Neuron (in vitro differentiated cells): Measurements from ENCODE around the gene PBX4.

Experiments used
- H2AFZ ChIP-seq: one replicate; pipeline ENCODE4 v1.6.1; 2013; ENCODE audit warnings: low read depth, mild to moderate bottlenecking, inconsistent platforms, low read length, moderate library complexity
- H3K27me3 ChIP-seq: one replicate; pipeline ENCODE4 v1.6.1; 2013; ENCODE audit warnings: low read length; ENCODE audit not compliant: insufficient read depth
- H3K36me3 ChIP-seq: one replicate; pipeline ENCODE4 v1.6.1; 2013; ENCODE audit warnings: low read length; ENCODE audit not compliant: insufficient read depth
- H3K4me1 ChIP-seq: one replicate; pipeline ENCODE4 v1.6.1; 2013; ENCODE audit warnings: low read length; ENCODE audit not compliant: insufficient read depth
- H3K4me3 ChIP-seq: 2 replicates; pipeline ENCODE4 v1.5.1; 2013; ENCODE audit warnings: mild to moderate bottlenecking, low read length, moderate library complexity
- H3K9me3 ChIP-seq: one replicate; pipeline ENCODE4 v1.6.1; 2013; ENCODE audit warnings: low read length

PBX4 gene

DNA sequence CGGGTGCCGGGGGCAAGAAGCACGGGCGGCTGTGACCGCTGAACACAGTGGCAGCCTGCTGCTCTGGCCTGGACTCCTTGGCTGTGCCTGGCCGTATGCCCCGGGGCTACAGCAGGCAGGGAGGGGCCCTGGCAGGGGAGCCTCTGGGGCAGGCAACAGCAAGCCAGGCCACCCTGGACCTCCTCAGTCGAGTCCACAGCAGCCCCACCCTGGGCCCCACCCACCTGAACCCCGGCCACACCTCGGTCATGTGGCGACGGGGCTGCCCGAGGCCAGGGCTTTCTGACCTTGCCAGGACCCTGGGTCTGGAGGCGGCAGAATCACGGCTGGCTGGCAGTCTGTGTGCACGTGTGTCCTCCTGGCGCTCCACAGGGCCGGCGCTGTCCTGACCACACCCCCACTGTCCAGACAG lies 71.7 kb downstream of the PBX4 start:
- Histone ChIP-seq H3K27me3 (no peaks in the 10 kb centered on the region), H3K4me1 (no peaks in the 10 kb centered on the region), H2AFZ (no peak overlapping the region), H3K9me3 (peaks cover 11% of the 10 kb centered on the region), H3K36me3 (no peaks in the 10 kb centered on the region), H3K4me3 (no peak overlapping the region)

DNA sequence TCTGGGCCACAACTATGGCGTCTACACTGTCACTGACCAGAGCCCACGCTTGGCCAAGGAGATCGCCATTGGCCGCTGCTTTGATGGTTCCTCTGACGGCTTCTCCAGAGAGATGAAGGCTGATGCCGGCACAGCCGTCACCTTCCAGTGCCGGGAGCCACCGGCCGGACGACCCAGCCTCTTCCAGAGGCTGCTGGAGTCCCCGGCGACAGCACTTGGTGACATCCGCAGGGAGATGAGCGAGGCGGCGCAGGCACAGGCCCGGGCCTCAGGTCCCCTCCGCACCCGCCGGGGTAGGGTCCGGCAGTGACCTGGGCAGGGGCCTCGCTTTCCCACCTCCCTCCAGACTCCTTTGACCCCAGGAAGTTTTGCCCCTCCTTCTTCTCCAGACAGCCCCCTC lies 72.8 kb downstream of the PBX4 start:
- no peaks in the 10 kb centered on the region for H3K27me3 ChIP-seq
- no peak overlapping the region for H3K4me3 ChIP-seq
- H3K36me3 ChIP-seq, result no peaks in the 10 kb centered on the region
- no peak overlapping the region for H2AFZ ChIP-seq
- H3K4me1 ChIP-seq, result no peaks in the 10 kb centered on the region
- H3K9me3 ChIP-seq, result peaks cover 12% of the 10 kb centered on the region

DNA sequence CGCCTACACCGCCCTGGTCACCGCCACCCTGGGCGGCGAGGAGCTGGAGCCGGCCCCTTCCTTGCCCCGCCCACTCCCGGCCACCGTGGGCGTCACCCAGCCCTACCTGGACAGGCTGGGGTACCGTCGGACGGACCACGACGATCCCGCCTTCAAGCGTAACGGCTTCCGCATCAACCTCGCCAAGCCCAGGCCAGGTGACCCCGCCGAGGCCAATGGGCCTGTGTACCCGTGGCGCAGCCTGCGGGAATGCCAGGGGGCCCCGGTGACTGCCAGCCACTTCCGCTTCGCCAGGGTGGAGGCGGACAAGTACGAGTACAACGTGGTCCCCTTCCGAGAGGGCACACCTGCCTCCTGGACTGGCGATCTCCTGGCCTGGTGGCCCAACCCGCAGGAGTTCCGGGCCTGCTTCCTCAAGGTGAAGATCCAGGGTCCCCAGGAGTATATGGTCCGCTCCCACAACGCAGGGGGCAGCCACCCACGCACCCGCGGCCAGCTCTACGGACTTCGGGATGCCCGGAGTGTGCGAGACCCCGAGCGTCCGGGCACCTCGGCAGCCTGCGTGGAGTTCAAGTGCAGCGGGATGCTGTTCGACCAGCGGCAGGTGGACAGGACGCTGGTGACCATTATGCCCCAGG lies 73.4 kb downstream of the PBX4 start:
- Histone ChIP-seq H3K27me3 (no peaks in the 10 kb centered on the region), H3K36me3 (no peaks in the 10 kb centered on the region), H3K9me3 (peaks cover 12% of the 10 kb centered on the region), H3K4me3 (no peak overlapping the region), H3K4me1 (no peaks in the 10 kb centered on the region), H2AFZ (no peak overlapping the region)

DNA sequence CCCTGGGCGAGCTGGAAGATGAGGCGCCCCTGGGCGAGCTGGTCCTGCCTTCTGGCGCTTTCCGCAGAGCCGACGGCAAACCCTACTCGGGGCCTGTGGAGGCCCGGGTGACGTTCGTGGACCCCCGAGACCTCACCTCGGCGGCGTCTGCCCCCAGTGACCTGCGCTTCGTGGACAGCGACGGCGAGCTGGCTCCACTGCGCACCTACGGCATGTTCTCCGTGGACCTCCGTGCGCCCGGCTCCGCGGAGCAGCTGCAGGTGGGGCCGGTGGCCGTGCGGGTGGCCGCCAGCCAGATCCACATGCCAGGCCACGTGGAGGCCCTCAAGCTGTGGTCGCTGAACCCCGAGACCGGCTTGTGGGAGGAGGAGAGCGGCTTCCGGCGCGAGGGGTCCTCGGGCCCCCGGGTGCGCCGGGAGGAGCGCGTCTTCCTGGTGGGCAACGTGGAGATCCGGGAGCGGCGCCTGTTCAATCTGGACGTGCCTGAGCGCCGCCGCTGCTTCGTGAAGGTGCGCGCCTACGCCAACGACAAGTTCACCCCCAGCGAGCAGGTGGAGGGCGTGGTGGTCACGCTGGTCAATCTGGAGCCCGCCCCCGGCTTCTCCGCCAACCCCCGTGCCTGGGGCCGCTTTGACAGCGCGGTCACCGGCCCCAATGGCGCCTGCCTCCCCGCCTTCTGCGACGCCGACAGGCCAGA lies 74.1 kb downstream of the PBX4 start:
- Histone ChIP-seq H3K4me1 (no peaks in the 10 kb centered on the region), H2AFZ (no peak overlapping the region), H3K9me3 (peaks cover 12% of the 10 kb centered on the region)

DNA sequence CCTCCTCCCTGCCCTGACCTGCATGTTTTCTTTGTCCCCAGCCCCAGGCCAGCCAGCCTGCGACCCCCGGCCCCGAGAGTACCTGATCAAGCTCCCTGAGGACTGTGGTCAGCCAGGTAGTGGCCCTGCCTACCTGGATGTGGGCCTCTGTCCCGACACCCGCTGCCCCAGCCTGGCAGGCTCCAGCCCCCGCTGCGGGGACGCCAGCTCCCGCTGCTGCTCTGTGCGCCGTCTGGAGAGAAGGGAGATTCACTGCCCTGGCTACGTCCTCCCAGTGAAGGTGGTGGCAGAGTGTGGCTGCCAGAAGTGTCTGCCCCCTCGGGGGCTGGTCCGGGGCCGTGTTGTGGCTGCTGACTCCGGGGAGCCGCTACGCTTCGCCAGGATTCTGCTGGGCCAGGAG lies 74.8 kb downstream of the PBX4 start:
- Histone ChIP-seq H3K36me3 (no peaks in the 10 kb centered on the region), H3K27me3 (no peaks in the 10 kb centered on the region), H3K4me1 (no peaks in the 10 kb centered on the region), H3K4me3 (no peak overlapping the region), H2AFZ (no peak overlapping the region), H3K9me3 (peaks cover 12% of the 10 kb centered on the region)

More for the DNA sequence above, 74.1 kb downstream of the PBX4 start:
- no peaks in the 10 kb centered on the region for H3K27me3 ChIP-seq
- H3K4me3 ChIP-seq, result no peak overlapping the region
- no peaks in the 10 kb centered on the region for H3K36me3 ChIP-seq

DNA sequence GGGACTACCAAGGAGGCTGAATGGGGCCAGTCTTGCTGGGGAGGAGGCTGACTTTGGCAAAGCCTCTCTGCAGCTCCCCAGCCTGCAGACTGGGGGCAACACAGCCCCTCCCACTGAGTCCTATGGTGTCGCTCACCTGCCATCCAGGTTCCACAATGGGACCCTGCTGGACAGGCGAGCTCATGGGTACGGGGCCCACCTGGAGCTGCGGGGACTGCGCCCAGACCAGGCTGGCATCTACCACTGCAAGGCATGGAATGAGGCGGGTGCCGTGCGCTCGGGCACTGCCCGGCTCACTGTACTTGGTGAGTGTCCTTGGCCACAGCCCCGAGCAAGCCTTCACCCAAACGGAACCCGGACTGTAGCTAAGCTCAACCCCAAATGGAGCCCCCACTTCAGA lies 75.4 kb downstream of the PBX4 start:
- no peaks in the 10 kb centered on the region for H3K4me1 ChIP-seq
- no peak overlapping the region for H2AFZ ChIP-seq
- H3K4me3 ChIP-seq, result no peak overlapping the region
- H3K9me3 ChIP-seq, result peaks cover 12% of the 10 kb centered on the region
- no peaks in the 10 kb centered on the region for H3K36me3 ChIP-seq
- no peaks in the 10 kb centered on the region for H3K27me3 ChIP-seq

DNA sequence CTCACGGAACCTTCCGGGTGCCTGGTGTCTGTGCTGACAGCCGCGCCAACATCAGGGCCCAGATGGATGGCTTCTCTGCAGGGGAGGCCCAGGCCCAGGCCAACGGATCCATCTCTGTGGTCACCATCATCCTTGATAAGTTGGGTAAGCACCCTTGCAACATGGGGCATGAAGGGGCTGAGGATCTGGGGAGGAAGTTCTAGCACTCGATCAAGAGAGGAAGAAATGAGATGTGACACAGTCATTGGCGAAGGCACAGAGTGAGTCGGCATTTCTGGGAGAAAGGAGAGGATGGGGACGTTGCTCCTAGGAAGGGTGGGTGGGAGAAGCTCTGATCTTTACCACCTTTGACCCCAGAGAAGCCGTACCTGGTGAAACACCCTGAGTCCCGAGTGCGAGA lies 76.0 kb downstream of the PBX4 start:
- Histone ChIP-seq H2AFZ (no peak overlapping the region), H3K27me3 (no peaks in the 10 kb centered on the region), H3K9me3 (peaks cover 12% of the 10 kb centered on the region), H3K36me3 (peaks cover under 1% of the 10 kb centered on the region), H3K4me1 (no peaks in the 10 kb centered on the region), H3K4me3 (no peak overlapping the region)

DNA sequence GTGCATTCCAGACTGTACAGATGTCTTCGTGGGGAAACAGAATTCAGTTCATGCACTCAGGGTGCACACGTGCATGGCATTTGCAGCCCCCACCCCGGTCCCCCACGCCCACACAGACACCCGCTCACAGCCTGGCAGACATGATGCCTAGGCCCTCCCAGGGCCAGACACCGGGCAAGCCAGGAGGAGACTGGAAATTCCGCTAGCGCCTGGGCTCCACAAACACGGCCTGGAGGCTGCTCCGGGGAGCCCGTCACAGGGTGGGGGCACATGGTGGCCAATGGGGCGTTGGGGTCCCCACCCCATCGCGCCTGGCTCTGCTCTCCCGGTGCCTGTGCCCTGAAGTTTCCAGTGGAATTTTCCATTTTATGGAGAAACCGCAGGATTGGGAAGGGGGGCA lies 76.9 kb downstream of the PBX4 start:
- Histone ChIP-seq H2AFZ (no peak overlapping the region), H3K9me3 (peaks cover 12% of the 10 kb centered on the region), H3K36me3 (peaks cover 4% of the 10 kb centered on the region), H3K4me3 (no peak overlapping the region), H3K4me1 (no peaks in the 10 kb centered on the region), H3K27me3 (no peaks in the 10 kb centered on the region)

DNA sequence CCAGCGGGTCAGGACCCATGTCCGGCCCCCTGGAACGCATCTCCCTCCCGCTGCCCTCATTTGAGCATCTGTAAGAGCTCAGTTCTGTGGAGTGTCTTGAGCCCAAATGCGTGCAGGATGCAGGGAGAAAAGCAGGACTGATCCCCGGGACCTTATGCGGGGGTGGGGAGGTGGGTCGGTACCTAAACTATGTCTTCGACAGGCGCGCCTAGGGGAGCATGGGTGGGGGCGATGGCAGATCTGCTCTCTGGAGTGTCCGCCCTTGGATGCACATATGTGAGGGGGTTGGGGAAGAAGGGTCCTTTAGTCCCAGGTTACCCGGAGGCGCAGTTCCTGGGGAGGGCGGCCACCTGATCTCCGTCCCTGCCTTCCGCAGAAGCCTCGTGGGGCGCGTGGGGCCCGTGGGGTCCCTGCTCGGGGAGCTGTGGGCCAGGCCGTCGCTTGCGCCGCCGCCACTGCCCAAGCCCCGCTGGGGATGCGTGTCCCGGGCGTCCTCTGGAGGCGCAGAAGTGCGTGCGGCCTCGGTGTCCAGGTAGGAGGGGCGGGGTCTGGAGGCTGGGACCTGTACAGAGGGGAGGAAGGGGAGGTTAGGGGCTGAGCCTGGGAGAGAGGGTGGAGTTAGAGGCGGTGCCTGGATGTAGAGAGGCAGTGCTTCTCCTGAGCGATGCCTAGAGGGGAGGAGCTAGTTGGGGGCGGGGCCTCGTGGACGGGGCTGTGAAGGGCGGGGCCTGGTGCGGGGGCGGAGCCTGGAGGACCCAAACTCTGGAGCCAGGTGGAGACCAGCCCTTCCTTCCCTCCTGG lies 77.6 kb downstream of the PBX4 start:
- H3K4me1 ChIP-seq, result no peaks in the 10 kb centered on the region
- no peak overlapping the region for H3K4me3 ChIP-seq
- H3K27me3 ChIP-seq, result no peaks in the 10 kb centered on the region
- H2AFZ ChIP-seq, result no peak overlapping the region
- peaks cover 4% of the 10 kb centered on the region for H3K36me3 ChIP-seq
- peaks cover 12% of the 10 kb centered on the region for H3K9me3 ChIP-seq

DNA sequence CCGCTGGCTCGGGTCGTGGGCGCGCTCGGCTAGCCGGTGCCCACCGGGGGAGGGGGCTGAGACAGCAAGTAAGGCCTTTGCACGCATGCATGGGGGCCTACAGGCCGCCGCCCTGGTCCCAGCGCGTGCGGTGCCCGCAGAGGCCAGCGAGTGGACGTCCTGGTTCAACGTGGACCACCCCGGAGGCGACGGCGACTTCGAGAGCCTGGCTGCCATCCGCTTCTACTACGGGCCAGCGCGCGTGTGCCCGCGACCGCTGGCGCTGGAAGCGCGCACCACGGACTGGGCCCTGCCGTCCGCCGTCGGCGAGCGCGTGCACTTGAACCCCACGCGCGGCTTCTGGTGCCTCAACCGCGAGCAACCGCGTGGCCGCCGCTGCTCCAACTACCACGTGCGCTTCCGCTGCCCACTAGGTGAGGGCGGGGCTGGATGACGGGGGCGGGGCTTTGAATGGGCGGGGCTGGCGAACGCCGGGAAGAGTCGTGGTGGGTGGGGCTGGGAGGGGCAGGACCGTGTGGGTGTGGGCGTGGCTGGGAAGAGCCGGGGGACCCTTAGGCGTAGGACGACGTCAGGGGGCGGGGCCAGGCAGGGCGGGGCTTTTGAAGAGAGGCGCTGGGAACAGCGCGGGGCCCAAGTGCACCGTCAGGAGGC lies 78.3 kb downstream of the PBX4 start:
- Histone ChIP-seq H3K36me3 (peaks cover 4% of the 10 kb centered on the region), H3K9me3 (peaks cover 12% of the 10 kb centered on the region), H3K27me3 (no peaks in the 10 kb centered on the region), H3K4me3 (no peak overlapping the region), H2AFZ (no peak overlapping the region), H3K4me1 (no peaks in the 10 kb centered on the region)

DNA sequence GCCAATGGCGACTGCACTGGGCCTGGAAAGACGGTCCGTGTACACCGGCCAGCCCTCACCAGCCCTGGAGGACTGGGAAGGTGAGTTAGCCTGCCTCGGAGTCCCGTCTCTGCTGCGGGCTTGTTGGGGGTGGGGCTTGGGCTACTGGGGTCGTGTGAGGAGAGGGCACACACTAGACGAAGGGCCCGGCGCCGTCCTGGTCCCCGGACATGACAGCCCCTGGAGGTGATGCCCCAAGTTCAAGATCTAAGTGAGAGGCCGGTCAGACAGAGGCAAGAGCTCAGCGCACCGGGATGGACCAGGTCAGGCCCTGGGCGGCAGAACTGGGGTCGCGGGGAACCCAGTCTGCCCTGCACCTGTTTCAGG lies 78.8 kb downstream of the PBX4 start:
- H3K4me1 ChIP-seq, result no peaks in the 10 kb centered on the region
- H3K4me3 ChIP-seq, result no peak overlapping the region
- H3K9me3 ChIP-seq, result peaks cover 8% of the 10 kb centered on the region
- no peak overlapping the region for H2AFZ ChIP-seq
- peaks cover 4% of the 10 kb centered on the region for H3K36me3 ChIP-seq
- no peaks in the 10 kb centered on the region for H3K27me3 ChIP-seq

DNA sequence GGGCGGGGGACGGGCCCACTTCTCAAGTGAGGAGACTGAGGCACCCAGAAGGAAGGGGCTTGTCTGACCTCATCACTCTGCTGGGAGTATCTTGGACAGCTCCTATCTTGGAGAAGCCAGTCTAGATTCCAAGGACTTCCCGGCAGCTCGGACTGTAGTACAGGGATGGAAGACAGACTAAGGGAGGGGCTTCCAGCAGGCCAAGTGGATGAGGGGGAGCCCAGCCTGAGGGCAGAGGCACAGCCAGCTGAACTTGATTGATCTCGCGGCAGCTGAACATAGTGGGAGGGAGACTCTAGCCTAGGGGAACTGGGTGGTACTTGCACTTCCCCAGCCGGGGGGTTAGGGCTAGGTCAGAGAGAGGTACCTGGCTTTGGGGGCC lies 79.7 kb downstream of the PBX4 start:
- no peaks in the 10 kb centered on the region for H3K4me1 ChIP-seq
- H3K9me3 ChIP-seq, result peaks cover 6% of the 10 kb centered on the region
- no peak overlapping the region for H3K4me3 ChIP-seq
- no peaks in the 10 kb centered on the region for H3K27me3 ChIP-seq
- H3K36me3 ChIP-seq, result peaks cover 4% of the 10 kb centered on the region
- H2AFZ ChIP-seq, result no peak overlapping the region
